Measurements from ENCODE around the gene USPL1.
"Not testable (repeated sequence)": the region's sequence is repeated elsewhere in the genome, so short reads cannot be mapped to it uniquely, and the experiment has no call there.

The USPL1 gene

GRCh38 chr13:30616927-30617314 is 799 bp upstream of the USPL1 start:
- peak; percentile 61 for DNase-seq

- DNase-seq: peak; percentile 24
Observed at GRCh38 chr13:30618186-30618929, 638 bp downstream of the USPL1 start.

GRCh38 chr13:30618930-30619279 is 1.2 kb downstream of the USPL1 start:
- DNase-seq: no peak

- DNase-seq: no peak
Observed at GRCh38 chr13:30619731-30620130, 2.0 kb downstream of the USPL1 start.

- no peak for DNase-seq
Observed at GRCh38 chr13:30620941-30621340, 3.2 kb downstream of the USPL1 start.

- no peak for DNase-seq
Observed at GRCh38 chr13:30622551-30622950, 4.8 kb downstream of the USPL1 start.

DNA sequence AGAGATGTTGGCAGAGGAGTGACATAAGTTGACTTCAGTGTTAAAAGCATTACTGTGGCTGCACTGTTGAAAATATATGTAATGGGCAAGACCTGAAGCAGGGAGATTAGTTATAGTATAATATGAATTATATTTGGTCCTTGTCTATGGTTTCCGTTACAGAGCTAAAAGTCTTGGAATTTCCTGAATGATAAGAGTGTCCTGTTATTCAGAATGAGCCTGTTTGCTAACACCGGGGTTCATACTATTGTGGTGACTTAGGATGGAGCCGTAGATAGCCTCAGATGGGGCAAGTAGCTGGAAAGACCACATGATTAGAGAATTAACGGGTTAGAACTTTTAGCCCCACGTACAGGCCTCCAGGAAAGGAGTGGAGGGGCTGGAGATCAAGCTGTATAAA is 5.7 kb downstream of the USPL1 start:
- no peak for DNase-seq

DNA sequence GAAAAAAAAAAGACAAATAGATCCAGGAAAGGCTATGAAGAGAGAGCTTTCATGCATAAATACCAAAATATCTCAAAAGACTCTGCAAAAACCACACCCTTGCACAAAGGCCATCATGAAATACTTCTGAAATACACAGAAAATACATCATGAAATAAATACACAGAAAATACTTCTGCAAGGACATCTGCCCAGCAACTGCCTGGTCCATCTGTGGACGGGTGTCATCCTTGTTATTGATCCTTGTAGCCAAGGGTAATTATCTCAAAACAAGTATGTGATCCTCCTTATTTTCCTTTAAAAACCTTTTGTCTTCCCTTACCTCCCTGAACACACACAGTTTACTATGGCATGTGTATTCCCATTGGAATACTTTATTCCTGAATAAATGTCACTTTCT is 6.9 kb downstream of the USPL1 start:
- no peak for DNase-seq

GRCh38 chr13:30629527-30629926 is 11.8 kb downstream of the USPL1 start:
- no peak for DNase-seq

DNA sequence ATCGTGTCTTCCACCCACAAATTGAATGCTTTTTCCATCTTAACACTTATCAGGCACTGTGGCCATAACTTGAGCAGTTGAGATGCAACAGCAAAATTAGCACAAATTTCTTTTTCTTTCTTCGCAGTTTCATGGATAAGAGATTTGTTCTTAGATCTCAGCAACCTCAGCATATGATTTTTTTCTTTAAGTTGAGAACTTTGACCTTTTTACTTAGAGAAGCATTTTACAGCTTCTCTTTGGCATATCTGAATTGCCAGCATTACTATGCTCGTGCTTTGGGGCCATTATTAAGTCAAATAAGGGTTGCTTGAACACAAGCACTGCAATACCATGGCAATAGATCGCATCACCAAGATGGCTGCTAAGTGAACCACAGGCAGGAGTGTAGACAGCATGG is 16.1 kb downstream of the USPL1 start:
- no peak for DNase-seq

GRCh38 chr13:30634838-30635237 is 17.1 kb downstream of the USPL1 start:
- no peak for DNase-seq

GRCh38 chr13:30638301-30638700 is 20.6 kb downstream of the USPL1 start:
- no peak for DNase-seq

DNA sequence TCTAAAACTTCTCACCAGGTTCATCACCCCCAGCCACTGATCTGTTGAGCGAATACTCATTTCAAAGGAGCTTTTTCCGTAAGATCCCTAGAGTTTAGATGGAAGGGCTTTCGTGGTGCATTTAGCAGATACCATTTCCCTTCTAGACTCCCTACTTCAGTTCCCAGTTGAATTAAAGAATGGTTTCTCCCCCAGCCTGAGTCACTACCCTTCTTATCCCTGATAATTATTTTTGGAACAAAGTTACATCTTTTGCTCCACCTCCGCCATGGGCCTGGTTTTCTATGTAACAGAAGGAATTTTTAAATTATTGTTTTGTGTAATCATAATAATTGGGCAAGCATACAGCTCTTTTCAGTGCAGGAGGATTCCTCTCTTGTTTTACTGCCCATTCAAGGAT is 22.0 kb downstream of the USPL1 start:
- no peak for DNase-seq

- not testable (repeated sequence) for DNase-seq
Observed at GRCh38 chr13:30641173-30641572, 23.5 kb downstream of the USPL1 start.

DNA sequence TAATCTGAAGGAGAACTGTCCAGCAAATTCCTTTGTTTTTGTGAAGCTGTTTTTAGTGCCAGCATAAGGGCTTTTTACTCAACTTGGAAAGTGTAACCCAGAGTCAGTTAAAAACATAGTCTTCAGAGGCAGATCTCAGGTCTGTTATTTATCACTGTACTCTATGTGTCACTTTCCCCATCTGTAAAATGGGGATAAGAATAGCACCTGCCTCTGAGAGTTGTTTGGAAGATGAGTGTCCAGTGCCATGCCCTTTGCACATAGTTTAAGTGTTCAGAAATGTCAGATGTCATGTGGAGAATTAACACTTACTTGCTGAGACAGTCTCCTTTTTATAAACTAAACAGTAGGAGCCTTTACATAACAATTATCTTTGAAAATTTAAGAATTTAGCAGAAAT is 27.9 kb downstream of the USPL1 start:
- DNase-seq: no peak

GRCh38 chr13:30647420-30647819 is 29.7 kb downstream of the USPL1 start:
- DNase-seq: no peak

GRCh38 chr13:30647824-30648521 is 30.3 kb downstream of the USPL1 start:
- DNase-seq: no peak

GRCh38 chr13:30648522-30649012 is 30.8 kb downstream of the USPL1 start:
- no peak for DNase-seq

- not testable (repeated sequence) for DNase-seq
Observed at GRCh38 chr13:30651648-30652047, 33.9 kb downstream of the USPL1 start.

DNA sequence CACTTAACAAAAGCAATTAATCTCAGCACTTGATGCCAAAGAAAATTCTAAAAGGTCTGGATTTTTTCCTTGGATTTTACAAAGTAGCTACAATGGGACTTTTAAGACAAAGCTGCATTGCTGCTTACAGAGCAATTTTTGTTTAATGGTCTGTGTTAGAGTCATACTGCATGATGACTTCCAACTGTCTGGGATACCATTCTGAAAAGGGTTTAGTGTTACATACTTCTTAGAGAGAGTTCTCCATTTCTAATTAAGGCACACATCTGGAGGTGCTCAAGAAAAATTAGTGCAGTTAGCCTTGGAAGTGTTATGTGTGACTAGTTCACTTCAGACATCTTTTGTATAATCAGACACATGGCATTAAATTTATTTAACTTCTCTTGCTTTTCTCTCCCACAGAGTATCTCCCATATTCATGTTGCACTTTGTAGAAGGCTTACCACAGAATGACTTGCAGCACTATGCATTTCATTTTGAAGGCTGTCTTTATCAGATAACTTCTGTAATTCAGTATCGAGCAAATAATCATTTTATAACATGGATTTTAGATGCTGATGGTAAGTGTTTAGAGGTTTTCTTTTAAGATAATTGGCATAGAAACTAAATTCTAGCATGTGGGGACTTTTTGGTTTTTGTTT is 35.1 kb downstream of the USPL1 start:
- no peak for DNase-seq

GRCh38 chr13:30654430-30654829 is 36.7 kb downstream of the USPL1 start:
- DNase-seq: no peak

GRCh38 chr13:30656178-30656577 is 38.5 kb downstream of the USPL1 start:
- no peak for DNase-seq

DNA sequence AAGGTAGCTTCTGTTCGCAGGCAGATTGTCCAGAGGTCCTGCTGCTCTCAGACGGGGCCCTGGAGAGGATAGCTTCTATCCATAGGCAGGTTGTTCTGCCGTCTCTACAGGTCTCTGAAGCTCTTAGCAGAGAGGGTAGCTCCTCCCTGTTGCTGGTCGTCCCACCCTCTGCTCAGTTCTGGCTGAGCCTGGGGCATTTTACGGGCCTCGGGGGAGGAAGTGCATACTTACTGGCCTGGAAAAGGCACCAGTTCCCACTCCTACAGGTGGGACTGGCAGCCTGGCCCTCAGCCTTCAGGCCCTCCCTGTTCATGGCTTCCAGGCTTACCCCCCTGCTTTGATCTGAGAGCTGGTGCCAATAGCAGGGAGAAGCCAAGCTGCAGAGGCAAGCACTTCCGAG is 42.3 kb downstream of the USPL1 start:
- DNase-seq: no peak

- DNase-seq: no peak
Observed at GRCh38 chr13:30660796-30661195, 43.1 kb downstream of the USPL1 start.

Measured in NCI-H345 (cell line).